GM23248 (cell line): ENCODE results near the gene NEDD4L. TPM values are rescaled to one million over a fixed set of nuclear protein-coding genes. Genes with fewer than 3 reads are reported as not detected.

Source experiments
- DNase-seq: peaks from one replicate; pipeline ENCODE4 v3.0.0-alpha.2; 2015
- H2AFZ ChIP-seq: fragments of 200-600 bp; sonication (generic); 2 replicates; pipeline ENCODE4 v1.6.1; 2016; ENCODE audit warnings: antibody characterized with exemption
- H3F3A ChIP-seq: fragments of 200-600 bp; sonication (generic); 2 replicates; pipeline ENCODE4 v1.6.1; 2016; ENCODE audit warnings: mild to moderate bottlenecking, antibody characterized with exemption, mixed run types; ENCODE audit not compliant: insufficient read depth
- H3K27ac ChIP-seq: fragments of 200-600 bp; sonication (generic); 2 replicates; pipeline ENCODE4 v1.5.1; 2016; ENCODE audit warnings: mild to moderate bottlenecking
- H3K27me3 ChIP-seq: fragments of 200-600 bp; sonication (generic); replicated peaks from 2 replicates; pipeline ENCODE4 v1.6.1; 2016; ENCODE audit warnings: mild to moderate bottlenecking; ENCODE audit not compliant: insufficient read depth
- H3K36me3 ChIP-seq: fragments of 200-600 bp; sonication (generic); 2 replicates; pipeline ENCODE4 v1.6.1; 2016; ENCODE audit warnings: low read depth, mild to moderate bottlenecking
- H3K4me1 ChIP-seq: fragments of 200-600 bp; sonication (generic); 2 replicates; pipeline ENCODE4 v1.6.1; 2016; ENCODE audit warnings: mild to moderate bottlenecking; ENCODE audit not compliant: insufficient read depth
- H3K4me2 ChIP-seq: fragments of 200-600 bp; sonication (generic); one replicate; pipeline ENCODE4 v1.6.1; 2016; ENCODE audit warnings: mild to moderate bottlenecking; ENCODE audit not compliant: unreplicated experiment
- H3K4me3 ChIP-seq: fragments of 200-600 bp; sonication (generic); 2 replicates; pipeline ENCODE4 v1.5.1; 2016; ENCODE audit warnings: mild to moderate bottlenecking
- H3K79me2 ChIP-seq: fragments of 200-600 bp; sonication (generic); 2 replicates; pipeline ENCODE4 v1.6.1; 2016; ENCODE audit warnings: mild to moderate bottlenecking; ENCODE audit not compliant: insufficient read depth
- H3K9ac ChIP-seq: fragments of 200-600 bp; sonication (generic); 2 replicates; pipeline ENCODE4 v1.6.1; 2016; ENCODE audit warnings: mild to moderate bottlenecking
- H3K9me2 ChIP-seq: fragments of 200-600 bp; sonication (generic); 2 replicates; pipeline ENCODE4 v1.6.1; 2016; ENCODE audit warnings: mixed run types, mild to moderate bottlenecking, moderate library complexity; ENCODE audit not compliant: insufficient read depth
- H3K9me3 ChIP-seq: fragments of 200-600 bp; sonication (generic); one replicate; pipeline ENCODE4 v1.6.1; 2017; ENCODE audit warnings: low read depth
- H4K20me1 ChIP-seq: fragments of 200-600 bp; sonication (generic); 2 replicates; pipeline ENCODE4 v1.6.0; 2016; ENCODE audit not compliant: insufficient read depth
- EZH2 ChIP-seq: fragments of 200-600 bp; sonication (generic); IDR thresholded peaks from 2 replicates; pipeline ENCODE4 v1.6.1; 2018; ENCODE audit warnings: antibody characterized with exemption, mild to moderate bottlenecking; ENCODE audit not compliant: insufficient read depth, poor library complexity, severe bottlenecking
- EZH2phosphoT487 ChIP-seq: fragments of 200-600 bp; sonication (generic); IDR thresholded peaks from 2 replicates; pipeline ENCODE4 v1.6.1; 2018; ENCODE audit warnings: antibody characterized with exemption, moderate library complexity, mild to moderate bottlenecking, low read depth; ENCODE audit not compliant: insufficient read depth
- WGBS, 2 experiments: methylation state at CpG; one replicate each; pipeline ENCODE4 v1.1.6; 2015 to 2017; ENCODE audit warnings: low lambda C conversion rate in 2 of 2, low coverage in 1 of 2; ENCODE audit errors: missing lambda C conversion rate in 2 of 2; 5-methylcytosine and 5-hydroxymethylcytosine counted together
- in situ Hi-C: fragments of 300-500 bp; cut with MboI; formaldehyde crosslinking; loops from 2 replicates; pipeline ENCODE4 v1.15.0; 2020
- polyA plus RNA-seq: library from polyadenylated mRNA; unstranded; fragments of >200 nt; fragmentation: Nextera tagmentation; extraction: Ambion mirVana; gene quantifications from 2 replicates; pipeline ENCODE4 v1.2.1, GENCODE V29; 2016
- total RNA-seq: library from RNA; depleted of rRNA; stranded (reverse); fragments of >200 nt; shearing (Covaris generic); gene quantifications from 2 replicates; pipeline ENCODE4 v1.2.3, GENCODE V29; 2014

Gene NEDD4L
- total and polyA plus RNA-seq, 2 experiments from 2014 or later = 3.7 to 6.1 TPM

DNA sequence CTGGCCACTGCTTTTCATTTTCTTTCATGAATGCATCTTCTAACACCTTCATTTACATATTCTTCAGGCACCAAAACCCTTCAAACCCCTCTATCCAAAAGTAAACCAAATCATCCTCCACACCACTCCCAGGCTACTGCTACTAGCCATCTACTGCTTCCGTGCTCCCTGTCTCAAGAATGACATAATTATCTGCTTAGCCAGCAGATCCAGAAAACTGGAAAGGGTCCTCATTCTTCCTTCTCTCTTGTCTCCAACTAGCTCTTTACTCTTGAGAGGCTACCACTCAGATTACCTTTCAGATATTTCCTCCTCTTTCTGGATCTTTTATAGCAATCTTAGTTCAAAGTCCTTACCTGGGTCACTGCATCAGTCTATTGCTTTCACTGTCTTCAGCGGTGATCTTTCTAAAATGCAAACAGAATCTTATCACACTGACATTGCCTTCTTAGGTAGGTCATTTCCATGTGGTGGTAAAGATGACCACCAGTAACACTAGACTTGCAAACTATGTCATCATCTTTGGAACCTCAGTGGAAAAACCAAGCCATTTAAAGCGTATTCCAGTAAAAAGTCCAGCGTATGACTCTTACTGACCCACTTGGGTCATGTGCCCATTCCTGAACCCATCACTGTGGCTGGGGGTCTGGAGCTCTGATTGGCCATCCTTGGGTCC, 15.8 kb upstream of the NEDD4L start:
- H4K20me1 ChIP-seq = no peaks in the 10 kb centered on the region
- H3K4me3 ChIP-seq = no peak overlapping the region
- no peak overlapping the region for H3K4me2 ChIP-seq
- H3K27me3 ChIP-seq = peaks cover 61% of the 10 kb centered on the region
- WGBS, 2 experiments = 78 to 88% methylated on average over 4 of the region's 4 CpGs
- TF ChIP-seq EZH2 = no peak
- no peak for TF ChIP-seq EZH2phosphoT487
- in situ Hi-C loops = no loop called here
- H3K36me3 ChIP-seq = no peaks in the 10 kb centered on the region
- no peaks in the 10 kb centered on the region for H3K9me3 ChIP-seq
- H2AFZ ChIP-seq = no peak overlapping the region
- H3F3A ChIP-seq = no peaks in the 10 kb centered on the region
- no peak for DNase-seq
- no peaks in the 10 kb centered on the region for H3K79me2 ChIP-seq
- no peaks in the 10 kb centered on the region for H3K9me2 ChIP-seq
- H3K27ac ChIP-seq = no peak overlapping the region
- no peaks in the 10 kb centered on the region for H3K4me1 ChIP-seq
- H3K9ac ChIP-seq = no peak overlapping the region

DNA sequence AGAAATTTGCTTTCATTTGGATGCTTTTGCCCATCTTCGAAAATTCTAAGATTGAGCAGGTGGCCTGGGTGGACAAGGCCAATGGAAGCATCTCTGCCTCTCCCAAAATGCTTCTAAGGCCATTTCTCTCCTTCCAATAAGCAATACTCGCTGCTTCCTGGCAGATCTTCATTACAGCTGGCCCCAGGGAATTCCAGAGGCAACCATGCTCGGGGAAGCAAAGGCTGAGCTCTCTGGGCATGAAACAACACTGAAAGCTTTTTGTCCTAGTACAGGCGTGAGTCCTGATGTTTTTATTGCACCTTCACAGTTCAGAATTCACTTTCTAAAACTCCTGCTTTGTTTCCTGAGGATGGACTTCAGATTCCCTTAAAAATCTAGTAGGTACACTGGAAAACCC, 11.8 kb upstream of the NEDD4L start:
- H3F3A ChIP-seq = no peaks in the 10 kb centered on the region
- no peak overlapping the region for H3K4me3 ChIP-seq
- no peak for DNase-seq
- no peak for TF ChIP-seq EZH2
- TF ChIP-seq EZH2phosphoT487 = no peak
- H3K9me3 ChIP-seq = no peaks in the 10 kb centered on the region
- WGBS, 2 experiments = 35 to 37% methylated on average over 4 of the region's 4 CpGs
- no peak overlapping the region for H3K9ac ChIP-seq
- no peaks in the 10 kb centered on the region for H3K9me2 ChIP-seq
- no peak overlapping the region for H2AFZ ChIP-seq
- no peaks in the 10 kb centered on the region for H3K79me2 ChIP-seq
- no peaks in the 10 kb centered on the region for H3K36me3 ChIP-seq
- no peaks in the 10 kb centered on the region for H4K20me1 ChIP-seq
- in situ Hi-C loops = no loop called here
- H3K27ac ChIP-seq = no peak overlapping the region
- peaks cover 84% of the 10 kb centered on the region for H3K27me3 ChIP-seq
- no peaks in the 10 kb centered on the region for H3K4me1 ChIP-seq
- no peak overlapping the region for H3K4me2 ChIP-seq

GRCh38 chr18:58033216-58033615, 10.8 kb upstream of the NEDD4L start:
- in situ Hi-C loops = no loop called here
- no peak for TF ChIP-seq EZH2phosphoT487
- no peak for TF ChIP-seq EZH2
- WGBS, 2 experiments = 34 to 40% methylated on average over 3 of the region's 3 CpGs
- Histone ChIP-seq H3K36me3 (no peaks in the 10 kb centered on the region), H3K9me2 (no peaks in the 10 kb centered on the region), H3F3A (no peaks in the 10 kb centered on the region), H3K27ac (no peak overlapping the region), H3K79me2 (no peaks in the 10 kb centered on the region), H3K9me3 (no peaks in the 10 kb centered on the region), H4K20me1 (no peaks in the 10 kb centered on the region), H3K4me1 (no peaks in the 10 kb centered on the region), H3K9ac (no peak overlapping the region), H3K4me2 (no peak overlapping the region), H2AFZ (no peak overlapping the region), H3K4me3 (no peak overlapping the region), H3K27me3 (peaks cover 79% of the 10 kb centered on the region)
- DNase-seq = no peak

DNA sequence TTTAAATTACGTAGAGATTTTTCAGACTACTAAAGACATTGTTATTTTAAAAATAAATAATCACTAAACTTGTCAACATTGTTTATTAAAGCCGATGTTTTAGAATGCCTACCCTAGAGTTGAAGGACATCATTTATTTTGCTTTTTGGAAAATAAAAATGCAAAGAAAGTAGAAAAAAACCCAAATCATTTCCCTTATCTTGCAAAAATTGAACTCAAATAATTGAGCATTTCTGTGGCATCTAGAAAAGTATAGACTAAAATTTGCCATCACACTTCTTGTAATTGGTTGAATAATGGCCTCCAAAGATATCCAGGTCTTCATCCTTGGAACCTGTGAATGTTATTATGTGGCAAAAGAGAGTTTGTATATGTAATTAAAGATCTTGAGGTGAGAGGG, 9.7 kb upstream of the NEDD4L start:
- Histone ChIP-seq H3K4me3 (no peak overlapping the region), H3K4me1 (no peaks in the 10 kb centered on the region), H3K9me2 (no peaks in the 10 kb centered on the region), H3K9me3 (no peaks in the 10 kb centered on the region), H3K27me3 (peaks cover 69% of the 10 kb centered on the region), H3K27ac (no peak overlapping the region), H3K36me3 (no peaks in the 10 kb centered on the region), H2AFZ (no peak overlapping the region), H3K4me2 (no peak overlapping the region), H3K79me2 (no peaks in the 10 kb centered on the region), H3F3A (no peaks in the 10 kb centered on the region), H3K9ac (no peak overlapping the region), H4K20me1 (no peaks in the 10 kb centered on the region)
- no peak for TF ChIP-seq EZH2
- TF ChIP-seq EZH2phosphoT487 = no peak
- in situ Hi-C loops = no loop called here
- WGBS, 2 experiments = 48 to 57% methylated on average over 2 of the region's 2 CpGs
- DNase-seq = no peak

DNA sequence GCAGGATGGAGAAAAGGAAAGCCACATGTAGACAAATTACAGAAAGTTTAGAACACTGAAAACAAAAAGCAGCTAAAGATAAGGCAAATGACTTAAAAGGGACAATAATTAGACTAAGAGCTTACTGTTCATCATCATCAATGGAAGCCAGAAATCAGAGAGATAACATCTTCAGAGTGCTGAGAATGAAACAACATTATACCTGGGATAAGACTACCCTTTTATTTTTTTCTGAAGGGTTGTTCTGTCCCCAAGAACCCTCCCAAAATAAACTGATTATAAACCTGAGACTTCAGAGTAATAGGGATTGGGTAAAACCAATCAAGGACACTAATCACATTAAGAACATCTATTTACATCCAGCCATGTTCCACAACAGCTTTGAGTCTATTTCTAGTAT, 6.9 kb upstream of the NEDD4L start:
- no peaks in the 10 kb centered on the region for H3K4me1 ChIP-seq

More for the DNA sequence above, 6.9 kb upstream of the NEDD4L start:
- no peaks in the 10 kb centered on the region for H3K9me2 ChIP-seq
- H3K9me3 ChIP-seq = no peaks in the 10 kb centered on the region
- no peak overlapping the region for H3K9ac ChIP-seq
- TF ChIP-seq EZH2phosphoT487 = no peak
- no peak for TF ChIP-seq EZH2
- in situ Hi-C loops = no loop called here
- H2AFZ ChIP-seq = no peak overlapping the region
- no peak for DNase-seq
- H3K36me3 ChIP-seq = no peaks in the 10 kb centered on the region
- no peaks in the 10 kb centered on the region for H3F3A ChIP-seq
- H4K20me1 ChIP-seq = no peaks in the 10 kb centered on the region
- peaks cover 50% of the 10 kb centered on the region for H3K27me3 ChIP-seq
- no peak overlapping the region for H3K4me3 ChIP-seq
- H3K27ac ChIP-seq = no peak overlapping the region
- H3K4me2 ChIP-seq = no peak overlapping the region
- no peaks in the 10 kb centered on the region for H3K79me2 ChIP-seq
